ENCODE measurements around the gene MNT.

Gene MNT

GRCh38 chr17:2384439-2385127 is 16.3 kb downstream of the MNT start:
- Histone ChIP-seq H3K4me3 (ENCODE audit: low read length) (no peak overlapping the region), H2AFZ (ENCODE audit: low read depth, low read length) (no peak overlapping the region)

GRCh38 chr17:2383628-2384167 is 17.2 kb downstream of the MNT start:
- Histone ChIP-seq H3K27ac (ENCODE audit: low read length) (no peak overlapping the region), H3K9ac (ENCODE audit: low read length) (no peak overlapping the region)

More at GRCh38 chr17:2384439-2385127, 16.3 kb downstream of the MNT start:
- Histone ChIP-seq H3K4me2 (ENCODE audit: low read length) (no peak overlapping the region), H3K4me1 (ENCODE audit: low read length) (no peaks in the 10 kb centered on the region), H3K9me3 (ENCODE audit: insufficient read depth, low read length) (no peaks in the 10 kb centered on the region), H4K20me1 (ENCODE audit: insufficient read depth, low read length) (no peaks in the 10 kb centered on the region), H3K27me3 (ENCODE audit: low read depth, low read length) (no peaks in the 10 kb centered on the region), H3K27ac (ENCODE audit: low read length) (no peak overlapping the region), H3K79me2 (ENCODE audit: low read length) (no peaks in the 10 kb centered on the region), H3K36me3 (replicated peaks; ENCODE audit: low read depth, low read length) (no peaks in the 10 kb centered on the region), H3K9ac (ENCODE audit: low read length) (no peak overlapping the region)
- TF ChIP-seq CTCF (IDR thresholded peaks at IDR 0.05; ENCODE audit: low read depth, low read length) (no peak), EZH2phosphoT487 (IDR thresholded peaks at IDR 0.05; ENCODE audit: low read depth) (no peak)

DNA sequence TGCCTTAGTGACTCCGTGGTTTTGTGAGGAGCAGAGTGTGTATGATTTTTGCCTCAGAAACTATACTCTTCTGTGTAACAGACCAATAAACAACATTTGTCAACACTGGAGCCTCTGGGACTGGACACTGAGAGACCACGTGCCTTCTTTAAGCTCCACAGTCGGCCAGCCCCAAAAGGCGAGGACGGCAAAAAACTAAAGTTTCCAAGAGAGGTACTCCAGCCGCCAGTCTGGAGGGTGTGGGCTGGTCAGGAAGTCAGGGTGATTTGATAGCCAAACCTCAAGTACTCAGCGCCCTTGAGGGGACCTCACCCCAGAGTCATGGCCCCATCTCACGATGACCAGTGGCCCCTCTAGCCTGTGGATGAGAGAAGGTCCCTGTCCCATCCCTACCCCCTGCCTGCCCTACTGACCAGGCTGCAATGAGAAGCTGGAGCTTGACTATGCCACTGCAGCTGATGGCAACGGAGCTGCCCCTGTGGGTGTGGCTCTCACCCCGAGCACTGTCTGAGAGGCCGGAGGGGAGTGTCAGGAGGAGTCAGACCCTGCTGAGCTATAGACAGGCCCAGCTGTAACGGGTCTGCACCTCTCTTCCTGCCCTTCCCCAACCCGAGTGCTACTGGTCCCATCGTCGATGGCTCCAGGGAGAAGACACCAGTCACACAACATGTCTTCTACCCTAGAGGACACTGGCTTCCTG is 19.8 kb downstream of the MNT start:
- no peaks in the 10 kb centered on the region for H3K36me3 ChIP-seq (replicated peaks; ENCODE audit: low read depth, low read length)
- H3K79me2 ChIP-seq (ENCODE audit: low read length) = no peaks in the 10 kb centered on the region
- H3K4me1 ChIP-seq (ENCODE audit: low read length) = no peaks in the 10 kb centered on the region
- no peaks in the 10 kb centered on the region for H3K9me3 ChIP-seq (ENCODE audit: insufficient read depth, low read length)
- no peak overlapping the region for H3K27ac ChIP-seq (ENCODE audit: low read length)
- TF ChIP-seq EZH2phosphoT487 (IDR thresholded peaks at IDR 0.05; ENCODE audit: low read depth) (no peak), CTCF (IDR thresholded peaks at IDR 0.05; ENCODE audit: low read depth, low read length) (no peak)
- H2AFZ ChIP-seq (ENCODE audit: low read depth, low read length) = no peak overlapping the region
- H4K20me1 ChIP-seq (ENCODE audit: insufficient read depth, low read length) = no peaks in the 10 kb centered on the region
- no peak overlapping the region for H3K4me3 ChIP-seq (ENCODE audit: low read length)
- no peaks in the 10 kb centered on the region for H3K27me3 ChIP-seq (ENCODE audit: low read depth, low read length)
- no peak overlapping the region for H3K9ac ChIP-seq (ENCODE audit: low read length)
- no peak overlapping the region for H3K4me2 ChIP-seq (ENCODE audit: low read length)

More at GRCh38 chr17:2383628-2384167, 17.2 kb downstream of the MNT start:
- TF ChIP-seq CTCF (IDR thresholded peaks at IDR 0.05; ENCODE audit: low read depth, low read length) (no peak), EZH2phosphoT487 (IDR thresholded peaks at IDR 0.05; ENCODE audit: low read depth) (no peak)
- no peak overlapping the region for H3K4me3 ChIP-seq (ENCODE audit: low read length)
- H3K79me2 ChIP-seq (ENCODE audit: low read length) = no peaks in the 10 kb centered on the region
- no peak overlapping the region for H2AFZ ChIP-seq (ENCODE audit: low read depth, low read length)
- no peaks in the 10 kb centered on the region for H3K9me3 ChIP-seq (ENCODE audit: insufficient read depth, low read length)
- H3K4me1 ChIP-seq (ENCODE audit: low read length) = no peaks in the 10 kb centered on the region
- no peaks in the 10 kb centered on the region for H4K20me1 ChIP-seq (ENCODE audit: insufficient read depth, low read length)
- no peak overlapping the region for H3K4me2 ChIP-seq (ENCODE audit: low read length)
- H3K36me3 ChIP-seq (replicated peaks; ENCODE audit: low read depth, low read length) = no peaks in the 10 kb centered on the region
- no peaks in the 10 kb centered on the region for H3K27me3 ChIP-seq (ENCODE audit: low read depth, low read length)

DNA sequence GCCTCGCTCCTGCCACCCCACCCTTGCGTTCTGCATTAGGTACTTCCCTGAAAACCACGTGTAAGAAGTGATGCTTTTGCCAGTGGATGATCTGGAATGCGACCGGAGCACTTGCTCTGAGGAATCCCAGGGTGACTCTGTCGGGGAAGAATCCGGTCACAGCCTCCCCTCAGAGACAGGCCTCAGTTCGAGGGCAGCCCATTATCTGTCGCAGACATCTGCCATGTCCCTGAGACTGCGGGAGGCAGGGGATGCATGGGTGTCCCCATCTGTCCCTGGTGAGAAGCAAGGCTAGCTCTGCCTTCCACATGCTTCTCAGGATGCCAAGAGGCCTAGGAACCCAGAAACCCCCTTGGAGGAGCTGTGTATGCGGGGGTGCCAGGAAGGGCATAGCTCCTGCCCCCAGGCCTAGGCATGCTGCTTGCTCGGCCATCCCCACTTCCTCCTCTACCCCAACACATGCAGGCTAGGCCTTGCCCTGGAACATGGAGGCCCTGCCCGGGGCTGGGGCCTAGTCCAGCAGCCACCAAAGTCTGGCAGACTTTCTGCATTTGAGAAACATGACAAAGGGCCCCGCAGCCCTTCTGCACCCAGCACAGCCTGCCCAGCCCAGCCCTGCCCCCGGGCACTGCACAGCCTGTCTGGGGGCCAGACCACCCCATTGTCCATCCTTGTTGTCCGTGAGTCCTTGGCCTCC is 20.5 kb downstream of the MNT start:
- Histone ChIP-seq H3K27me3 (ENCODE audit: low read depth, low read length) (no peaks in the 10 kb centered on the region), H4K20me1 (ENCODE audit: insufficient read depth, low read length) (no peaks in the 10 kb centered on the region), H3K79me2 (ENCODE audit: low read length) (no peaks in the 10 kb centered on the region), H3K4me1 (ENCODE audit: low read length) (no peaks in the 10 kb centered on the region), H2AFZ (ENCODE audit: low read depth, low read length) (no peak overlapping the region), H3K4me2 (ENCODE audit: low read length) (no peak overlapping the region), H3K36me3 (replicated peaks; ENCODE audit: low read depth, low read length) (no peaks in the 10 kb centered on the region), H3K9ac (ENCODE audit: low read length) (no peak overlapping the region), H3K4me3 (ENCODE audit: low read length) (no peak overlapping the region), H3K9me3 (ENCODE audit: insufficient read depth, low read length) (no peaks in the 10 kb centered on the region), H3K27ac (ENCODE audit: low read length) (no peak overlapping the region)
- TF ChIP-seq CTCF (IDR thresholded peaks at IDR 0.05; ENCODE audit: low read depth, low read length) (no peak), EZH2phosphoT487 (IDR thresholded peaks at IDR 0.05; ENCODE audit: low read depth) (no peak)
